GM18519 (cell line): Measurements from ENCODE around the gene ANKZF1.

Experiments
- ATAC-seq: cut with Tn5 transposase; IDR thresholded peaks from one replicate; pipeline ENCODE4 v1.9.1; 2021; ENCODE audit warnings: mild to moderate bottlenecking, moderate library complexity; ENCODE audit not compliant: unreplicated experiment, low FRiP score

ANKZF1 gene

DNA sequence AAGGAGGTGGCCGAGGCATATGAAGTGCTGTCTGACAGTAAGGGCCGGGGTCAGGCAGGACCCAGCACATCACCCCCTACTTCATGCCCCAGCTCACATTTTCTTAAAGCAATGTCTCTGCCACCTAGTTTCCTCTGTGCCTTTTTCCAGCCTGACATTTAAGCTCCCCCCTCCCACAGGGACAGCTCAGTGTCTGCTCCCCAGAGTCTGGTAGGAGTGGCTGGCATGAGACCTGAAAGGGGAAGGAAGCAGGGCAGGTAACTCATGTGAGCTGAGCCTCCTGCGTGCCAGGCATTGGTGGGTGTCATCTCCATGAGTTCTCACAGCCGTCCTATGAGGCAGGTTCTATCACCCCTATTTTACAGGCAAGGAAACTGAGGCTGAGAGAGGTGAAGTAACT is 51.0 kb downstream of the ANKZF1 start:
- ATAC-seq = no peak

DNA sequence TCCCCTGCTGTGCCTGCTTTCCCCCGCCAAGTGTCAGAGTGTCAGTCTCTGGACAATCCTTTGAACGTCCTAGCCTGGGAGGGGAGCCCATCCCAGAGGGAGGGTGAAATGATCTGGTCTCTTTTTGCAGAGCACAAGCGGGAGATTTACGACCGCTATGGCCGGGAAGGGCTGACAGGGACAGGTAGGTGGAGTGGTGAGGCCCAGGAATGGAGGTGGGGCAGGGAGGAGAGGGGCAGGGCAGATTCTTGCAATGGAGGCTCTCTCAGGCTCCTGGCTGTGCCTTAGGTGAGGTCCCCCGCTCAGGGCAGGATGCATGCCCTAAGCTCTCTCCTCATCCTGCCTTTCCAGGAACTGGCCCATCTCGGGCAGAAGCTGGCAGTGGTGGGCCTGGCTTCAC is 52.0 kb downstream of the ANKZF1 start:
- ATAC-seq = no peak

DNA sequence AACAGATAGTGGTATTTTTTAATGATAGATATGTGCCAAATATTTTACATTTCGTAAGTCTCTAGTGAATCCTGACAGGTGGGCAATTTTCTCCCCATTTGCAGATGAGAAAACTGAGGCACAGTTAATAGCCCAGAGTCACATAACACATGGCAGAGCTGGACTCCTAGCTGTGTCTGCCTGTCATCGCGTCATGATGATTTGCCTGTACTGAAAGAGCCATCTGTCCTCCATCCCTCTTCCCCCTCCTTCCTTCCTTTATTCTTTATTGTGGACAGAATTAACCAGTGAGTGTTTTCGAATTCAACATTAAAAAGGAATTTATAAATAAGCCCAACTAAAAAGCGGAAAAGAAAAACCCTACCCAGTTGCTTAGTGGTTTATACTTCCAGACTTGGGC is 52.8 kb downstream of the ANKZF1 start:
- ATAC-seq = no peak

DNA sequence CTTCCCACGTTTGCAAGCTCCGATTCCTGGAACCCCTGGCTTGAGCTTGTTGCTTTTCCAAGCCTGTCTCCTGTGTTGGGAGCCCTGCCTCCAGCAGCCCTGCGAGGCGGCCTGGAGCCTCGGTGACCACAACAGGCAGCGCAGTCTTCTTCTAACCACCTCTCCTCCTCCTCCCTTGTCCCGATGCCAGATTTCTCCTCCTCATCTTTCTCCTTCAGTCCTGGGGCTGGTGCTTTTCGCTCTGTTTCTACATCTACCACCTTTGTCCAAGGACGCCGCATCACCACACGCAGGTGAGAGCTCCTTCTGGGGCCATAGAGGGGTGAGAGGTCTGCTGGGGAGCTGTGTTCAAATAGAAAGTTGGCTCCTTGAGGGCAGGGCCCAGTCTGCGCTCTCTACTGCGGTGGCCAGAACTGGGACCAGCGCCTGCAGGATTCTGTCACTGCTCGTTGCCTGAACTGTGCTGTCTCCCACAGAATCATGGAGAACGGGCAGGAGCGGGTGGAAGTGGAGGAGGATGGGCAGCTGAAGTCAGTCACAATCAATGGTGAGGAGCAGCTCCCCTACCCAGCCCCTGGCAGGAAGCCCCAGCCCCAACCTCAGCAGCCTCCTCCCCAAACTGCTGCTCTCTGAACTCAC is 53.5 kb downstream of the ANKZF1 start:
- no peak for ATAC-seq

DNA sequence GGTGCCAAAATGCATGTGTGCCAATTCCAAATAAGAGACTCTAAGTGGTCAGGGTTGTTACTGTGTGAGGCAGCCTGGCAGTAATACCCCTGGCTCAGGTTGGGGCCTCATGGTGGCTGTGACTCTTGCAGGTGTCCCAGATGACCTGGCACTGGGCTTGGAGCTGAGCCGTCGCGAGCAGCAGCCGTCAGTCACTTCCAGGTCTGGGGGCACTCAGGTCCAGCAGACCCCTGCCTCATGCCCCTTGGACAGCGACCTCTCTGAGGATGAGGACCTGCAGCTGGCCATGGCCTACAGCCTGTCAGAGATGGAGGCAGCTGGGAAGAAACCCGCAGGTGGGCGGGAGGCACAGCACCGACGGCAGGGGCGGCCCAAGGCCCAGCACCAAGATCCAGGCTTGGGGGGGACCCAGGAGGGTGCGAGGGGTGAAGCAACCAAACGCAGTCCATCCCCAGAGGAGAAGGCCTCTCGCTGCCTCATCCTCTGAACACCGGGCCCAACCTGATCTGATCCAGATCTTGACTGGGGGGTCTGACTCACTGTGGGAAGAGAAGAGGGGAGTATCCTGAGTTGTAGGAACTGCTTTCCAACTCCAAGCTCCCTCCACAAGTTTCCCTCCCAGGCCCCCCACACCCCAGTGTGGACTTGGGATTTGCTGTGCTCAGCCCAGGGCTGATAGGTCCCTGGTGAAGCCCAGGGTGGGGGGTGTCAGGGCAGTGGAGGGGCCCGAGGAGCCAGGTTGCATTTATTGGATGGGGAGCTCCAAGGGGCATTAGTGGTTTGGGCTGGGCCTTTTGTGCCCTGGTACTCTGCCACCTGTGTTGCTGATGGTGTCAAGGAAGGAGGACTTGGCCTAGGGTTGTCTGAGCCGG is 55.1 kb downstream of the ANKZF1 start:
- no peak for ATAC-seq

DNA sequence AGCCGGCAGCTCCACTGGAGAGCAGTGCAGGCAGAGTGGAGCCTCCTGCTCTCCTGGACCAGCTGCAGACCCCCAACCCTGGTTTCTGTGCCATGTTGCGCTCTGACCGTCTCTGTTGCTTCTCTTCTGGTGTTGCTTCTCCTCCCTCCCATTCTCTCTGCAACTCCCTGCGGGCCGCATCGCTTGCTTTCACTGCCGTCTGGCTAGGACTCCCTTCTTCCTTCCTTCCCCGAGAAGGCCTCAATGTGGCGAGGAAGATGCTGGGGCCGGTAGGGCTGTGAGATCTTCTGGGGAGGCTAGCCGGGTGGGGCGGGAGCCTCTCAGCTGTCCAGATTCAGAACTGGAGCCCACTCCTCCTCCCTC is 55.7 kb downstream of the ANKZF1 start:
- ATAC-seq = no peak

DNA sequence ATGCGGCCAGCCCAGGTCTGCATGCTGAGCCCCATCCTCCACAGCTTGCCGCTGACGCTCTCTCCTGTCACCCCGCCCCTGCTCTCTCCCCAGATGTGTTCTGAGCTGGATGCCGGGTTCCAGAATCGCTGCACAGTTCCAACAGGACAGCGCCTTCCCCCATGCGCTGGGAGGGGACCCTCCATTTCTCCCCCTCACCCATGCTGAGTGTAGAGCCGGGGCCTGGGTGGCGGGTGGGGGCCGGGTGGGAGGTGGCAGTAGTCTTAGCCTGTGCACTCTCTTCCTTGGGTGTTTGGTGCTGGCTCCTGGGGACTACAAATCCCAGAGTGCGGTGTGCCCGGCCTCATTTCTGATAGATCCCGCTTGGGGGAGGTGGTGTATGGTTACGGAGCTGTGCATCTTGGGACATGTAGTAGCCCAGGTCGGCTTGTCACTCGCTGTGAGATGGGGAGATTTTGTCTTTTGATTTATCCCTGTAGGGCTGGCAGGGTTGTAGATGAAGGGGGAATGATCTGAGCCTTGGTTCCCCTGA is 56.4 kb downstream of the ANKZF1 start:
- no peak for ATAC-seq
